NCI-H1048 (cell line): Measurements from ENCODE around the gene GHR.
"Not testable (repeated sequence)": the region's sequence is repeated elsewhere in the genome, so short reads cannot be mapped to it uniquely, and the experiment has no call there.

Experiments used
- DNase-seq: peaks from one replicate; lab custom pipeline; 2025; lab: John Stamatoyannopoulos, UW

Gene GHR

DNA sequence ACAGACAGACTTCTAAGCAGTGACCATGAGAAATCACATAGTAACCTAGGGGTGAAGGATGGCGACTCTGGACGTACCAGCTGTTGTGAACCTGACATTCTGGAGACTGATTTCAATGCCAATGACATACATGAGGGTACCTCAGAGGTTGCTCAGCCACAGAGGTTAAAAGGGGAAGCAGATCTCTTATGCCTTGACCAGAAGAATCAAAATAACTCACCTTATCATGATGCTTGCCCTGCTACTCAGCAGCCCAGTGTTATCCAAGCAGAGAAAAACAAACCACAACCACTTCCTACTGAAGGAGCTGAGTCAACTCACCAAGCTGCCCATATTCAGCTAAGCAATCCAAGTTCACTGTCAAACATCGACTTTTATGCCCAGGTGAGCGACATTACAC, 295.4 kb downstream of the GHR start:
- DNase-seq: no peak

DNA sequence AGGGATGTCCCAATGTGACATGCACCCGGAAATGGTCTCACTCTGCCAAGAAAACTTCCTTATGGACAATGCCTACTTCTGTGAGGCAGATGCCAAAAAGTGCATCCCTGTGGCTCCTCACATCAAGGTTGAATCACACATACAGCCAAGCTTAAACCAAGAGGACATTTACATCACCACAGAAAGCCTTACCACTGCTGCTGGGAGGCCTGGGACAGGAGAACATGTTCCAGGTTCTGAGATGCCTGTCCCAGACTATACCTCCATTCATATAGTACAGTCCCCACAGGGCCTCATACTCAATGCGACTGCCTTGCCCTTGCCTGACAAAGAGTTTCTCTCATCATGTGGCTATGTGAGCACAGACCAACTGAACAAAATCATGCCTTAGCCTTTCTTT, 295.8 kb downstream of the GHR start:
- no peak for DNase-seq

DNA sequence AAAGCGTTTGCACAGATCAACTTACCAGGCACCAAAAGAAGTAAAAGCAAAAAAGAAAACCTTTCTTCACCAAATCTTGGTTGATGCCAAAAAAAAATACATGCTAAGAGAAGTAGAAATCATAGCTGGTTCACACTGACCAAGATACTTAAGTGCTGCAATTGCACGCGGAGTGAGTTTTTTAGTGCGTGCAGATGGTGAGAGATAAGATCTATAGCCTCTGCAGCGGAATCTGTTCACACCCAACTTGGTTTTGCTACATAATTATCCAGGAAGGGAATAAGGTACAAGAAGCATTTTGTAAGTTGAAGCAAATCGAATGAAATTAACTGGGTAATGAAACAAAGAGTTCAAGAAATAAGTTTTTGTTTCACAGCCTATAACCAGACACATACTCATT, 297.0 kb downstream of the GHR start:
- no peak for DNase-seq

DNA sequence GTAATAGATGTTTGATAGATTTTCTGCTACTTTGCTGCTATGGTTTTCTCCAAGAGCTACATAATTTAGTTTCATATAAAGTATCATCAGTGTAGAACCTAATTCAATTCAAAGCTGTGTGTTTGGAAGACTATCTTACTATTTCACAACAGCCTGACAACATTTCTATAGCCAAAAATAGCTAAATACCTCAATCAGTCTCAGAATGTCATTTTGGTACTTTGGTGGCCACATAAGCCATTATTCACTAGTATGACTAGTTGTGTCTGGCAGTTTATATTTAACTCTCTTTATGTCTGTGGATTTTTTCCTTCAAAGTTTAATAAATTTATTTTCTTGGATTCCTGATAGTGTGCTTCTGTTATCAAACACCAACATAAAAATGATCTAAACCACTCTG, 298.2 kb downstream of the GHR start:
- DNase-seq: no peak

DNA sequence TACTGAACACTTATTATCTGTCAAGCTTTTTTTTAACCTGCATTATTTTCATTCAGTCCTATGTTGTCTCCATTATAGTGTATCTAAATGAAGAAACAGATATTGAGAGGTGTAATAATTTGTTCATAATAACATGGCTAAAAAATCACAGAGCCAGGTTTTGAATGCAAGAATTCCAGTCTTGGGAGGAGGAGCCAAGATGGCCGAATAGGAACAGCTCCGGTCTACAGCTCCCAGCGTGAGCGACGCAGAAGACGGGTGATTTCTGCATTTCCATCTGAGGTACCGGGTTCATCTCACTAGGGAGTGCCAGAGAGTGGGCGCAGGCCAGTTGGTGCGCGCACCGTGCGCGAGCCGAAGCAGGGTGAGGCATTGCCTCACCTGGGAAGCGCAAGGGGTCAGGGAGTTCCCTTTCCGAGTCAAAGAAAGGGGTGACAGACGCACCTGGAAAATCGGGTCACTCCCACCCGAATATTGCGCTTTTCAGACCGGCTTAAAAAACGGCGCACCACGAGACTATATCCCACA, 311.4 kb downstream of the GHR start:
- DNase-seq: not testable (repeated sequence)

DNA sequence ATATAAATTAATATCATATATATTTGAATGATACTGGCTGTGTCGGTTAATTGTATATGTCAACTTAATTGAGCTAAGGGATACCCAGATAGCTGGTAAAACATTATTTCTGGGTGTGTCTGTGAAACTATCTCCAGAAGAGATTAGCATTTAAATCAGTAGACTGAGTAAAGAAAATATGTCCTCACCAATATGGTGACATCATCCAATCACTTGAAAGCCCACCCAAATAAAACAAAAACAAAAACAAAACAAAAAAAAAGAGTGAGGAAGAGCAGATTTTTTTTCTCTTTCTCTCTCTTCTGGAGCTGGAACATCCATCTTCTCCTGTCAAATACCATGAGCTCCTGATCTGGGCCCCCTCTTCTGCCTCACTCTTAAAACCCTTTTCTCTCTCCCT, 317.7 kb downstream of the GHR start:
- no peak for DNase-seq

DNA sequence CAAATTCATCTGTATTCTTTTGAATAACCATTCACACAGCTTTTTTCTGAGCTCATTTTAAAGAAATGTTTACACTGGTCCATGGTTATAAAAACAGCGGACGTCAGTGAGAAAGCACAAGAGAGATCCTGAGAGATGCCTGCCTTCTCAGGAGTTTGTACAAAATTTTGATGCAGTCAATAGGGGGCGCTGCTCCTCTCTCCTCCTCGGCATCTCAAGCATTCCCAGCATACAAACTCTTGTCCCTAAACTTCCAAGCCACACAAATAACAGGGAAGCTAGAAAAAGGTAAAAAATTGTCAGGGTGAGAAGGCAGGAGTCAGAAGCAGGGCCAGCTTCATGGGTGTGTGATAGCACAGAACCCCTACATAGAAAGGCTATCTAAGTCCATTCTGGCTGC, 322.2 kb downstream of the GHR start:
- DNase-seq: no peak

DNA sequence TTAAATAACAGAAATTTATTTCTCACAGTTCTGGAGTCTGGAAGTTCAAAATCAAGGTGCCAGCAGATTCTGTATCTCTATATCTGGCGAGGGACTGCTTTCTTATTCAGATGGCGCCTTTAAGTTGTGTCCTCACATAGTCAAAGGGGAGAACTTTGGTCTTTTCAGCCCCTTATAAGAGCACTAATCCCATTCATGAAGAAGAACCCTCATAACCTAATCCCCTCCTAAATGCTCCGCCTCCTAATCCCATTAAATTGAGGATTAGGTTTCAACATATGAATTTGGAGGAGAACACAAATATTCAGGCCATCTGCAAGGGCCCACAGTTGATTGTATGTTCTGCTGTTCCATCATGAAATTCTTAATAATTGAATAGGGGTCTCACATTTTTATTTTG, 322.6 kb downstream of the GHR start:
- no peak for DNase-seq

DNA sequence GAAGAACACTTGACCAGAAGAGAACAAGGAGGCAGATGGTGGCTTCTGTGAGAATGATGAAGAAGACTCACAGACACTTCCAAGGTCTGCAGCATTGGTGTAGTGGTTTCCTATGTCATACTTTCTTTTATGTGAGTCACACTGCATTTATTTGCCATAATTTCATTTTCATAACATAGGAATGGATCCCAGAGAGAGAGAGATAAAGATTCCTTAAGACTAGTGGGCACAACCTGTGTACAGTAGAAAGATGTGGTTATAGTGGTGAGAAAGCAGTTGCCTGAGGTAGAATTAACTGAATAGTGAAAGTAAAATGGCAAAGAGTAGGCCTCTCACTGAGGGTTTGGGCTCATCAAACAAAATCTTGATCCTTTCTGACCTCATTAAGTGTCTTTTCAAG, 325.8 kb downstream of the GHR start:
- no peak for DNase-seq

DNA sequence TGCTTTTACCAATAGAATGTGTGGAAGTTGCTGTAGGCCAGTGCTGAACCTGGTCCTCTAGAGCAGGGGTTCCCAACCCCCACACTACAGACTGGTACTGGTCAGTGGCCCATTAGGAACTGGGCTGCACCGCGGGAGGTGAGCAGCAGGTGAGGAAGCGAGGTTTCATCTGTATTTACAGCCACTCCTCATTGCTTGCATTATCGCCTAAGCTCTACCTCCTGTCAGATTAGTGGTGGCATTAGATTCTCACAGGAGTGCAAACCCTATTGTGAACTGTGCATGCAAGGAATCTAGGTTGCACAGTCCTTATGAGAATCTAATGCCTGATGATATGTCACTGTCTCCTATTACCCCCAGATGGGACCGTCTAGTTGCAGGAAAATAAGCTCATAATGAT, 327.3 kb downstream of the GHR start:
- DNase-seq: no peak

DNA sequence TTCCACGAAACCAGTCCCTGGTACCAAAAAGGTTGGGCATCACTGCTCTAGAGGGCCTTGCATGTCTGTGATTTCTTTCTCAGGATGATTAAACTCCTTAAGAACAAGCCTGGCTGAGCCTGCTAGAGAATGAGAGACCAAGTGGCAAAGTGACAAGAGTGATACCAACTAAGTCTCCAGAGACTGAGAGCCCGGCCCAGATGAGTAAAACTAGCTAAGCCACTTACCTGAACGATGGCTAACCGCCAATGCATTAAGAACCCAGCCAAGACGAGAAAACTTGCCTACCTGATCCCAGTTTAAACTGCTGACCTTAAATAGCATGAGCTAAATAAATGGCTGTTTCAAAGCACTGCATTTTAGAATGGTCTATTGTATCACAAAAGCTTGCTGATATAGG, 327.8 kb downstream of the GHR start:
- no peak for DNase-seq

DNA sequence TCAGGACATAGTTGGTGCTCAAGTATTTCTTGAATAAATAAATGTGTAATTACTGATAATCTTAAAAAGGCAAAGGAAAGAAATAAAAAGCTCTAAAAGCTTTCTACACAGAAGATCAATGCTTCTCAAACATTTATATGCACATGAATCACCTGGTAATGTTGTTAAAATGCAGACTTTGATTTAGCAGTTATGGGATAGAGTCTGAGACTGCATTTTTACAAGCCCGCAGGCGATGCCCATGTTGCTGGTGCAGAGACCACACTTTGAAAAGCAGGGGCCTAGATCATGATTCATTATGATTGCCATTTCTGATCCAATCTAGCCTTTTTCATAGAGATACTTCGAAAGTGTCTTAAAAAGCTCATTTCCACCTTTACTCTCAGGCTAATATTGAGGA, 329.9 kb downstream of the GHR start:
- no peak for DNase-seq

DNA sequence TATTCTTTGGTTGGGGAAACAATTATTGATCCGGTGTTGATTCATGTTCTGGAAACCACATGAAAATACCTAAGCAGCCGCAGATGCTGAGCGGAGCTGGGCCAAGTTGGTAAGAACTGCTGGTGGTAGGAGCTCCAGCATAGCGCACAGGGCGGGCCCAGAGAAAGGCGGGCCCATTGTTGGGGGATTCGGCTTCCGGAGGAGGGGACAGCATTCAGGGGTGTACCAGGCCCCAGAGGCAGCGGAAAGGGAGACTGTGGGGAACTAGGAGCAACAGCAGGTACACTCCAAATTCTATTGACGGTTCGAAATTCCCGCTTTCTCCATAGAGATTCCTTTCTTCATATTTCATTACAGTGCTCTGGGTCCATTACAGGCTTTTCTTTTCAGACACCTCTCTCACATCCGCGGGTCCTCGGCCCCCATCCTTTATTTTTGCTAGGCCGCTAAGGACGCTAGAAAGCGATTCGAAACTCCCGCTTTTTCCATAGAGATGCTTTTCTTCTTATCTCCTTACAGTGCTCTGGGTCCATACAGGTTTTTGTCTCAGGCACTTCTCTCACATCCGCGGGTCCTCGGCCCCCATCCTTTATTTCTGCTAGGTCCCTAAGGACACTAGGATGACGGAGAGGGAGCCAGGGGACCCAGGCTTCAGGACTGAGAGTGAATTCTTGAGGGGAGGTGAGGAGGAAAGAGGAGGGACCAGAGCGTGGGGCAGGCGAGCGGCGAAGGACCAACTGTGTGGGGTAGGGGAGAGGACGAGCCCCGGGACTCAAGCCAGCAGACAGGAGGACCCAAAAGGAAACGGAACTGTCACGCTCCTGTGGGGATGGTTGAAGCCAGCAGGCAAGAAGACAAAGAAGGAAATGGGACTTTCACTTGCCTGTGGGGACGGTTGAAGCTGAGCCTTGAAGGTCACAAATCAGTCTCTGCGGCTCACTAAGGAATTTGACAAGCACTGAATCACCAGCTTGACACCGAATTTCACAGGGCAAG, 333.7 kb downstream of the GHR start, which contains the start of gene CCDC152:
TSS of gene CCDC152 (plus strand) at position 213 of the 996 bp plus-strand sequence. CDS start 2,304 bp downstream, outside the sequence.
- DNase-seq: no peak

DNA sequence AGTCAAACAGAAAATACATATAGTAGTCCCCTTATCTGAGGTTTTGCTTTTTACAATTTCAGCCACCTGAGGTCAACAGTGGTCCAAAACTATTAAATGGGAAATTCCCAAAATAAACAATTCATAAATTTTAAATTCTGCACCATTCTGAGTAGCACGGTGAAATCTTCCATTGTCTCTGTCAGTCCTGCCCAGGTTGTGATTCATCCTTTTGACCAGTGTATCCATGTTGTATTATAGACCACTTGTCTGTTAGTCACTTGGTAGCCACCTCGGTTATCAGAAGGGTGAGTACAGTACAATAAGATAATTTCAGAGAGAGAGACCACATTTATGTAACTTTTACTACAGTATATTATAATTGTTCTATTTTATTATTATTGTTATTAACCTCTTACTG, 336.2 kb downstream of the GHR start:
- no peak for DNase-seq

DNA sequence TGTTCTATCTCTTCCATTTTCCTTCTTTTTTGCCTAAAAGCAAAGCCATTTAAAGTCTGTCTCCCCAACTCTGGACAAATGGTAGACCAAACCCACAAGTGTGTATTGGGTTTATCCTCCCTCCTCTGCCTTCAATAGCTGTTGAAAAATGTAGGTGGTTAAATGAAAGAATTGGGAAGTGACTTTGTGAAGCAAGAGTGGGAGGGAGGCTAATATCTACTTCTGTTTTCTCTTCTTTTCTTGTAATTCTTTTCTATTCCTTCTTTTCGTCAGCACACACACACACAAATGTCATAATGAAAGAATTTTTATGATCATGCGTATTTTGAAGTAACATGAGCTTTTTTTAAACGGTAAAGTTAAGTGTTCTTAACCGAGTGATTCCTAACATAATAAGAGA, 337.2 kb downstream of the GHR start:
- no peak for DNase-seq

DNA sequence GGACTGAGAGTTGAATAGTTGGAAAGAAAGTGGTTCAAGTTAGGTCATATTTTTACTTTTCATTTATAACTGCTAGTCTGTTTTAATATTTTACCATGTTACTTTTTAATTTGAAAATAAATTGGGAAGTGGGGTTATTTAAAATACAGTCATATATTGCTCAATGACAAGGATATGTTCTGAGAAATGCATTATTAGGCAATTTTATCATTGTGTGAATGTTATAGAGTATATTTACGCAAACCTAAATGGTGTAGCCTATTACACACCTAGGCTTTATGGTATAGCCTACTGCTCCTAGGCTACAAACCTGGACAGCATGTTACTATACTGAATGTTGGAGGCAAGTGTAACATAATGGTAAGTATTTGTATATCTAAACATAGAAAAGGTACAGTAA, 338.6 kb downstream of the GHR start:
- DNase-seq: no peak

DNA sequence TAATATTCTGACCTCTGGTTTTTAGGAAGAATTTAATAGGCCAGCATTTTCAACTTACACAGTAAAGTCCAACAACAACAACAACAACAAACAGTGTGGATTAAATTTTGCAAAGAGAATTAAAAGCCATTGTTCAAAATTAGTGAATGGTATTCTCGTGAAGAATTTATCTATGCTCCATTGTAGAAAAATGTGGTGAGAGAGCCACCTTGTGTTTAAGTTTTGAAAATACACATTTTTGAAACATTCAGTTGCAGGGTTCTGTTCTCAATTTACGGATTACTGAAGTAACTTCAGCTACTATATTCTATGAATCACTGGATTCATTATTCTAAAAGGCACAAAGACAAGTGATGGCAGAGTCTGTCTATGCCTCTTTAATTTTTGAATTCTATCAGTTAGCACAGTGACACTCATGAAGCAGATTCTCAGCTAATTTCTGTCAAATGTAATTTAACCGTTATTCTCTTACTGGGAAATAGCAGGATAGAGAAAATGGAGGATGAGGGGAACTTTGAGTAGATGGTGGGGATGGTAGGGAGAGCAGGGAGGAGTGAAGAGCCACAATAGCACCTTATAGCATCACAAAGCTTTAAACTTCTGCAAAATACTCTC, 344.4 kb downstream of the GHR start:
- no peak for DNase-seq

DNA sequence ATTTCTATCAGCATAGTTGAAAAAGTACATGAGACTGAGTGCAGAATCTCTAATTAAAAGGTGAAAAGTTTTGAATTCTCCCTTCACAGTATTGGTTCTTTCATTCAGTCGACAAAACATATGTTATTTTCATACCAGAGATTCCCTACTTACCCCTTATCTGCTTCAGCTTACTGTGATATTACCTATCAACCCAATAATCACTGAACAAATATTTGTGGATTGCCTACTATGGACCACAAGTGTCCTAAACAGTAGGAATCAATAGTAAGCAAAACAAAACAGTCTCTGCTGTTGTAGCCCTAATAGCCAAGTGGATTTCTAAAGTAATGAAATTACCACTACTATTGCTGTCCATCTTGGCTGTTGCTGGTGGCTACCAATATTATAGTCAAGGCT, 344.9 kb downstream of the GHR start:
- no peak for DNase-seq

DNA sequence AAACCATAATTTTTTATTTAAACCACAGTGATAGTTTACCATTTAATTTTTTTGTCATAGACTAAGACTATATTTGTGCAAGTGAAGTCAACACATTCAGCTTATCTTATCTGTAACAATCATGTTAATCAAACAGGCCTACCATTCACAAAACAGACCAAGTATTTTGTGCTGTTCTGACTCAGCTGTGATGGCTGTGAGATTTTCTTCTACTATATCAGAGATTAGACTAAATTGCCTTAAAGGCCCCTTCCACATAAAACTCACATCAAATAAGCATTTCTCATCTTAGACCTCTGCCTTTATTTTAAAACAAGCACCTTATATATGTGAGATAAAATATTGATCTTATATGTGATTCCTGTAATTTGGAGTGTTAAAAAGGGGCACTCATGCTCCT, 346.8 kb downstream of the GHR start:
- no peak for DNase-seq
